Measurements from ENCODE around the gene ITGA7.

ITGA7 gene

DNA sequence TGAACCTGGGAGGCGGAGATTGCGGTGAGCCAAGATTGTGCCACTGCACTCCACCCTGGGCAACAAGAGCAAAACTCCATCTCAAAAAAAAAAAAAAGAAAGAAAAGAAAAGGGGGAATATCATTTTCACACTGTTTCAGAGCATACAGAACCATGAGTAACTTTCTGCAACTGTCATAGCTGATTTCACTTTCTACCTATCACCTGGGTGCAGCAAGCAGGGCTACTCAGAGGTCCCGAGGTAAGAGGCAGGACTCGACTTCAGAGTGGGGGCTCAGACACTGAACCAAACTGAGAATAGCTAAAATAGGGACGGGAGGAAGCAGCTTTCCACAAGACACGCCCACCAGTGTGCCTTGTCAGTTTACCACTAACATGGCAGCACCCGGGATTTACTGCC is 41.2 kb downstream of the ITGA7 start:
- H3K4me2 ChIP-seq (ENCODE audit: low read length): no peak overlapping the region
- no peak for DNase-seq
- H3K56ac ChIP-seq (ENCODE audit: low read length): no peak overlapping the region
- H3K23ac ChIP-seq (ENCODE audit: low read length): no peak overlapping the region
- H3K36me3 ChIP-seq (ENCODE audit: control insufficient read depth, insufficient read depth, low read length): no peaks in the 10 kb centered on the region
- no peak overlapping the region for H4K5ac ChIP-seq (ENCODE audit: low read length)
- no peak overlapping the region for H4K8ac ChIP-seq (ENCODE audit: low read depth, low read length)
- H3K4ac ChIP-seq (ENCODE audit: low read depth, low read length): no peak overlapping the region
- H2BK120ac ChIP-seq (ENCODE audit: low read depth, low read length): no peak overlapping the region
- WGBS (ENCODE audit: extremely low coverage, insufficient coverage, low lambda C conversion rate): no CpG with 5 or more reads among the region's 7 CpGs
- H3K27me3 ChIP-seq (ENCODE audit: insufficient read depth, low read length, poor library complexity): no peaks in the 10 kb centered on the region
- no peak overlapping the region for H3K4me3 ChIP-seq (ENCODE audit: low read length)
- no peaks in the 10 kb centered on the region for H3K4me1 ChIP-seq (ENCODE audit: control insufficient read depth, low read depth, low read length)
- no peak overlapping the region for H2AK5ac ChIP-seq (ENCODE audit: low read length)
- no peak overlapping the region for H2BK15ac ChIP-seq (replicated peaks; ENCODE audit: low read depth)
- H3K79me2 ChIP-seq (ENCODE audit: control insufficient read depth, insufficient read depth, low read length): no peaks in the 10 kb centered on the region
- no peak overlapping the region for H2BK5ac ChIP-seq (ENCODE audit: low read length)
- H3K27ac ChIP-seq (ENCODE audit: low read depth, low read length): no peak overlapping the region
- no peaks in the 10 kb centered on the region for H3K79me1 ChIP-seq (ENCODE audit: low read length)
- H3K18ac ChIP-seq (ENCODE audit: low read length): no peak overlapping the region
- no peak overlapping the region for H3K9ac ChIP-seq (ENCODE audit: low read length)

DNA sequence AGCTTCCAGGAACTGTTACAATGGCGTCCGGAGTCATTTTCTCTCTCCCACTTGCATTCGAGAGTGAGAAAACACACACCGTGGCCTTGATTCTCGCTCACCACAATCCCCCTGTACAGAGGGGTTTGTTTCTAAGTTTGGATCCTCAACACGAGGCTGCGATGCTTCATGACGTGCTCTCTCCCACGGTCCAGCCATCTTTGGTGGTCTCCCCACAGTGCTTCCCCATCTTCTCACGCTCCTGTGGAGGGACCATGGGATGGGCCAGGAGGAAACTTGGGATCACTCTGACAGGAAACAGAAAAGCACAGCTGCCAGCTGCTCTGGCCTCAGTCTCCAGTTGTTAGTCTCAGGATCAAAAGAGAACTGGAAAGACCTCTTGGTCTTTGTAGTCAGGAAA is 42.9 kb downstream of the ITGA7 start:
- no peak overlapping the region for H2AK5ac ChIP-seq (ENCODE audit: low read length)
- no peak overlapping the region for H3K18ac ChIP-seq (ENCODE audit: low read length)
- no peak overlapping the region for H2BK5ac ChIP-seq (ENCODE audit: low read length)
- H2BK15ac ChIP-seq (replicated peaks; ENCODE audit: low read depth): no peak overlapping the region
- H3K4me2 ChIP-seq (ENCODE audit: low read length): no peak overlapping the region
- no peak overlapping the region for H4K5ac ChIP-seq (ENCODE audit: low read length)
- H3K79me1 ChIP-seq (ENCODE audit: low read length): no peaks in the 10 kb centered on the region
- H3K4me3 ChIP-seq (ENCODE audit: low read length): no peak overlapping the region
- H3K56ac ChIP-seq (ENCODE audit: low read length): no peak overlapping the region
- no peak overlapping the region for H3K9ac ChIP-seq (ENCODE audit: low read length)
- H3K27me3 ChIP-seq (ENCODE audit: insufficient read depth, low read length, poor library complexity): no peaks in the 10 kb centered on the region
- no peak overlapping the region for H3K4ac ChIP-seq (ENCODE audit: low read depth, low read length)
- H2BK120ac ChIP-seq (ENCODE audit: low read depth, low read length): no peak overlapping the region
- WGBS (ENCODE audit: extremely low coverage, insufficient coverage, low lambda C conversion rate): no CpG with 5 or more reads among the region's 10 CpGs
- no peaks in the 10 kb centered on the region for H3K36me3 ChIP-seq (ENCODE audit: control insufficient read depth, insufficient read depth, low read length)
- H3K27ac ChIP-seq (ENCODE audit: low read depth, low read length): no peak overlapping the region
- DNase-seq: no peak
- H4K8ac ChIP-seq (ENCODE audit: low read depth, low read length): no peak overlapping the region
- no peaks in the 10 kb centered on the region for H3K79me2 ChIP-seq (ENCODE audit: control insufficient read depth, insufficient read depth, low read length)
- H3K23ac ChIP-seq (ENCODE audit: low read length): no peak overlapping the region
- H3K4me1 ChIP-seq (ENCODE audit: control insufficient read depth, low read depth, low read length): no peaks in the 10 kb centered on the region

GRCh38 chr12:55663391-55663790 is 44.3 kb downstream of the ITGA7 start:
- H3K4me1 ChIP-seq (ENCODE audit: control insufficient read depth, low read depth, low read length): no peaks in the 10 kb centered on the region

DNA sequence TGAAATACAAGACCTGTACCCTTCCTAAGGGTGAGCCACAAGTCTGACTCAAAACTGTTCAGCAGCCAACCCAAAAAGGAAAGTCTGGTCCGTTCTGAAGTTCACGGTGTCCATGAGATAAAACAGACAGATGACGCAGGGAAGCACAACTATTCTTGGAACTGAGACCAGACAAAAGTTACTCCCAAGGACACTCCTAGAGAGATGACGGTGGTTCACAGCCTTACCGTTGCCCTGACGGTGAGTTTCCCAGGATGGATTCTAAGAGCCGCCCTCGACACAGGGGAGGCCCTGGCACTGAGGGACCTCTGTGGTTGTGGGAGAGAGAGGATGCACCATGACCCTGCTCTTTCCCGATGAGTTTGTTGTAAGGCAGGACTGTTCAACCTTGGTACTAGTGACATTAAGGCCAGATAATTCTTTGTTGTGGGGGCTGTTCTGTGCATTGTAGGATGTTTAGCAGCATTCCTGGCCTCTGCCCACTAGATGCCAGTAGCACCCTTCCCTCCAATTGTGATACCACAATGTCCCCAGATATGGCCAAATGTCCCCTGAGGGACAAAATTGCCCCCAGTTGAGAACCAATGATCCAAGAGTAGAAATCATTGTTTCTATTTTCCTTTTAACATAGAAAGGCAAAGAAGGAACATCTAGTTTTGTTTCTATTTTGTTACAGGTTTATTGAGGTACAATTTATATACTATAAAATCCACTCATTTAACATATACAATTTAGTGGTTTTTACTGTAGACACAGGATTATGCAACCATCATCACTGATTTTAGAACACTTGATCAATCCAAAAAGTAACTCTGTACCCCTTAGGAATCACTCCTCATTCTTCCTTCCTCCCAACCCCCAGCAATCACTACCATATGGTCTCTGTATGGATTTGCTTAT is 48.0 kb downstream of the ITGA7 start:
- no CpG with 5 or more reads among the region's 9 CpGs for WGBS (ENCODE audit: extremely low coverage, insufficient coverage, low lambda C conversion rate)
- Histone ChIP-seq H3K56ac (ENCODE audit: low read length) (no peak overlapping the region), H2BK15ac (replicated peaks; ENCODE audit: low read depth) (no peak overlapping the region), H3K27ac (ENCODE audit: low read depth, low read length) (no peak overlapping the region), H3K9ac (ENCODE audit: low read length) (no peak overlapping the region), H3K4me3 (ENCODE audit: low read length) (no peak overlapping the region), H3K79me1 (ENCODE audit: low read length) (no peaks in the 10 kb centered on the region), H2BK5ac (ENCODE audit: low read length) (no peak overlapping the region), H4K5ac (ENCODE audit: low read length) (no peak overlapping the region), H3K79me2 (ENCODE audit: control insufficient read depth, insufficient read depth, low read length) (no peaks in the 10 kb centered on the region), H3K36me3 (ENCODE audit: control insufficient read depth, insufficient read depth, low read length) (no peaks in the 10 kb centered on the region), H3K27me3 (ENCODE audit: insufficient read depth, low read length, poor library complexity) (no peaks in the 10 kb centered on the region), H4K8ac (ENCODE audit: low read depth, low read length) (no peak overlapping the region), H2BK120ac (ENCODE audit: low read depth, low read length) (no peak overlapping the region), H3K4ac (ENCODE audit: low read depth, low read length) (no peak overlapping the region), H2AK5ac (ENCODE audit: low read length) (no peak overlapping the region), H3K18ac (ENCODE audit: low read length) (no peak overlapping the region), H3K4me1 (ENCODE audit: control insufficient read depth, low read depth, low read length) (no peaks in the 10 kb centered on the region), H3K4me2 (ENCODE audit: low read length) (no peak overlapping the region), H3K23ac (ENCODE audit: low read length) (no peak overlapping the region)
- DNase-seq: peak; percentile 45

More at GRCh38 chr12:55663391-55663790, 44.3 kb downstream of the ITGA7 start:
- Histone ChIP-seq H3K79me2 (ENCODE audit: control insufficient read depth, insufficient read depth, low read length) (no peaks in the 10 kb centered on the region), H4K8ac (ENCODE audit: low read depth, low read length) (no peak overlapping the region), H3K79me1 (ENCODE audit: low read length) (no peaks in the 10 kb centered on the region), H3K36me3 (ENCODE audit: control insufficient read depth, insufficient read depth, low read length) (no peaks in the 10 kb centered on the region), H2BK5ac (ENCODE audit: low read length) (no peak overlapping the region), H3K4ac (ENCODE audit: low read depth, low read length) (no peak overlapping the region), H2BK15ac (replicated peaks; ENCODE audit: low read depth) (no peak overlapping the region), H3K27ac (ENCODE audit: low read depth, low read length) (no peak overlapping the region), H2AK5ac (ENCODE audit: low read length) (no peak overlapping the region), H2BK120ac (ENCODE audit: low read depth, low read length) (no peak overlapping the region), H3K4me3 (ENCODE audit: low read length) (no peak overlapping the region), H4K5ac (ENCODE audit: low read length) (no peak overlapping the region), H3K23ac (ENCODE audit: low read length) (no peak overlapping the region), H3K9ac (ENCODE audit: low read length) (no peak overlapping the region), H3K27me3 (ENCODE audit: insufficient read depth, low read length, poor library complexity) (no peaks in the 10 kb centered on the region), H3K4me2 (ENCODE audit: low read length) (no peak overlapping the region), H3K18ac (ENCODE audit: low read length) (no peak overlapping the region), H3K56ac (ENCODE audit: low read length) (no peak overlapping the region)
- DNase-seq: no peak
- no CpG with 5 or more reads among the region's 1 CpG for WGBS (ENCODE audit: extremely low coverage, insufficient coverage, low lambda C conversion rate)

DNA sequence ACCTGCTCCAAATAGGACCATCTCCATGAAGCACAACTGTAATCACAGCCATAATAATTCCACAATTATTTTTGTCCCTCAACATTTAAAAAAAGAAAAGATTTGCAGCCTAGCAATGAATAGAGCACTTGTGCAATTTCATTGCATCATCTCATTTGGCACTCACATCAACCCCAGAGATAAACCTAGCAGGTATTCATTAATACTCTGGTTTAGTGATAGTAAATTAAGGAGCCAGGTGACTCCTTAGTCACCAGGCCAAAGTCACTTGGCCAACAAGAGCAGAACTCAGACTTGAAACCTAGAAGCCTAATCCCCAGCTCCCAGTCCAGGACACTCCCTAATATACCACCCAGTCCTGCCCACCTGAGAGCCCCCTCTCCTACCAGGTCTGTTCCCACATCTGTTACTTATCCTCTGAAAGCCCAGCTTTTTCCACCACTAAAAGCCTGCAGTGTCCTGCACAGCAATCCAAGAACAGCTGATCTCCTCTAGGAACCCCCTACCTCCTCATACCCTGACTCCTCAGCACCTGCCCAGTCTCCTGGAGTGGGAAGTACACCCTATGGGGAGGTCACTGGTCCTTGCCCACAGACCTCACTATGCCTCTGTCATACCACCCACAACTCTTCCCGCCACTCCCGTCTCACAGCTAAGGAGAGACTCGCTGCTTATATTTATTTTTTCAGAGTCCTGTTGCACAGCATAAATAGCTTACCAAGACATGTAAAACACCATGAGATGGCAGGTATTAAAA is 48.9 kb downstream of the ITGA7 start:
- Histone ChIP-seq H4K5ac (ENCODE audit: low read length) (no peak overlapping the region), H3K27me3 (ENCODE audit: insufficient read depth, low read length, poor library complexity) (no peaks in the 10 kb centered on the region), H2AK5ac (ENCODE audit: low read length) (no peak overlapping the region), H3K4me2 (ENCODE audit: low read length) (no peak overlapping the region), H3K27ac (ENCODE audit: low read depth, low read length) (no peak overlapping the region), H3K9ac (ENCODE audit: low read length) (no peak overlapping the region), H2BK15ac (replicated peaks; ENCODE audit: low read depth) (no peak overlapping the region), H2BK120ac (ENCODE audit: low read depth, low read length) (no peak overlapping the region), H3K79me2 (ENCODE audit: control insufficient read depth, insufficient read depth, low read length) (no peaks in the 10 kb centered on the region), H3K4me1 (ENCODE audit: control insufficient read depth, low read depth, low read length) (no peaks in the 10 kb centered on the region), H3K4me3 (ENCODE audit: low read length) (no peak overlapping the region), H3K56ac (ENCODE audit: low read length) (no peak overlapping the region), H4K8ac (ENCODE audit: low read depth, low read length) (no peak overlapping the region), H3K4ac (ENCODE audit: low read depth, low read length) (no peak overlapping the region), H3K79me1 (ENCODE audit: low read length) (no peaks in the 10 kb centered on the region), H3K23ac (ENCODE audit: low read length) (no peak overlapping the region), H3K36me3 (ENCODE audit: control insufficient read depth, insufficient read depth, low read length) (no peaks in the 10 kb centered on the region), H3K18ac (ENCODE audit: low read length) (no peak overlapping the region), H2BK5ac (ENCODE audit: low read length) (no peak overlapping the region)
- DNase-seq: no peak
- WGBS (ENCODE audit: extremely low coverage, insufficient coverage, low lambda C conversion rate): no CpG with 5 or more reads among the region's 3 CpGs

Measured in mesendoderm (in vitro differentiated cells).